ENCODE measurements around the gene MIPEP. TPM values are rescaled to one million over a fixed set of nuclear protein-coding genes. Genes with fewer than 3 reads are reported as not detected.

The MIPEP gene
- total RNA-seq, 6 donors from 2014 or later: 14.5 to 29.3 (median 19.1) TPM

- no peaks in the 10 kb centered on the region for H3K9me3 ChIP-seq
- H3K4me1 ChIP-seq: peaks cover 3 to 26% (median 15%) of the 10 kb centered on the region in 4 donors
- H3K27me3 ChIP-seq: no peaks in the 10 kb centered on the region
- DNase-seq (no peak), ATAC-seq (ENCODE audit: low FRiP score in 2 of 2) (no peak)
- H3K27ac ChIP-seq: peak overlapping the region; percentile 39 to 58 (median 49)
- 58 to 77% methylated on average over 6 of the region's 6 CpGs for WGBS, 2 donors
- H3K4me3 ChIP-seq: no peak overlapping the region
- H3K36me3 ChIP-seq: no peaks in the 10 kb centered on the region
- no peak for TF ChIP-seq CTCF (IDR thresholded peaks at IDR 0.05)
- TF ChIP-seq POLR2AphosphoS5 (IDR thresholded peaks at IDR 0.05): no peak
- no peak for TF ChIP-seq POLR2A (IDR thresholded peaks at IDR 0.05)
- TF ChIP-seq EP300 (IDR thresholded peaks at IDR 0.05): no peak
Measured at GRCh38 chr13:23754506-23754905, 134.7 kb downstream of the MIPEP start.

- TF ChIP-seq POLR2A (IDR thresholded peaks at IDR 0.05) (no peak), CTCF (IDR thresholded peaks at IDR 0.05) (no peak), POLR2AphosphoS5 (IDR thresholded peaks at IDR 0.05) (no peak), EP300 (IDR thresholded peaks at IDR 0.05) (no peak)
- Histone ChIP-seq H3K4me3 (no peak overlapping the region), H3K27ac (peak overlapping the region; percentile 2 to 58 (median 34)), H3K36me3 (no peaks in the 10 kb centered on the region), H3K4me1 (peaks cover 12 to 31% (median 22%) of the 10 kb centered on the region in 4 donors), H3K27me3 (no peaks in the 10 kb centered on the region), H3K9me3 (no peaks in the 10 kb centered on the region)
- ATAC-seq (ENCODE audit: low FRiP score in 2 of 2) (no peak), DNase-seq (peak in 1 of 2 donors; percentile 41)
- 38 to 41% methylated on average over 1 of the region's 1 CpG for WGBS, 2 donors
Measured at GRCh38 chr13:23753458-23753857, 135.7 kb downstream of the MIPEP start.

- no peaks in the 10 kb centered on the region for H3K36me3 ChIP-seq
- H3K4me3 ChIP-seq: no peak overlapping the region
- H3K27ac ChIP-seq: peak overlapping the region in 1 of 4 donors; percentile 51
- no peak for TF ChIP-seq POLR2AphosphoS5 (IDR thresholded peaks at IDR 0.05)
- TF ChIP-seq POLR2A (IDR thresholded peaks at IDR 0.05): no peak
- TF ChIP-seq EP300 (IDR thresholded peaks at IDR 0.05): no peak
- TF ChIP-seq CTCF (IDR thresholded peaks at IDR 0.05): no peak
- no peak for DNase-seq
- peaks cover 17 to 32% (median 29%) of the 10 kb centered on the region in 4 donors for H3K4me1 ChIP-seq
- WGBS, 2 donors: 43 to 52% methylated on average over 1 of the region's 1 CpG
- no peak for ATAC-seq (ENCODE audit: low FRiP score in 2 of 2)
- no peaks in the 10 kb centered on the region for H3K9me3 ChIP-seq
- no peaks in the 10 kb centered on the region for H3K27me3 ChIP-seq
Measured at GRCh38 chr13:23752111-23753001, 136.8 kb downstream of the MIPEP start.

- peaks cover 17 to 32% (median 31%) of the 10 kb centered on the region in 4 donors for H3K4me1 ChIP-seq
- WGBS, 2 donors: 82 to 84% methylated on average over 5 of the region's 5 CpGs
- DNase-seq: no peak
Measured at GRCh38 chr13:23751195-23751594, 138.0 kb downstream of the MIPEP start.

More at GRCh38 chr13:23751195-23751594, 138.0 kb downstream of the MIPEP start:
- no peak overlapping the region for H3K4me3 ChIP-seq
- no peak overlapping the region for H3K27ac ChIP-seq
- H3K9me3 ChIP-seq: no peaks in the 10 kb centered on the region
- no peak for ATAC-seq (ENCODE audit: low FRiP score in 2 of 2)
- H3K27me3 ChIP-seq: no peaks in the 10 kb centered on the region
- no peak for TF ChIP-seq POLR2A (IDR thresholded peaks at IDR 0.05)
- no peak for TF ChIP-seq CTCF (IDR thresholded peaks at IDR 0.05)
- no peak for TF ChIP-seq EP300 (IDR thresholded peaks at IDR 0.05)
- TF ChIP-seq POLR2AphosphoS5 (IDR thresholded peaks at IDR 0.05): no peak
- no peaks in the 10 kb centered on the region for H3K36me3 ChIP-seq
